ENCODE data around the gene PPP2R3C. TPM values are rescaled to one million over a fixed set of nuclear protein-coding genes. Genes with fewer than 3 reads are reported as not detected.

The PPP2R3C gene
- total RNA-seq, 6 donors from 2014 or later, result 14.6 to 26.2 (median 21.1) TPM

DNA sequence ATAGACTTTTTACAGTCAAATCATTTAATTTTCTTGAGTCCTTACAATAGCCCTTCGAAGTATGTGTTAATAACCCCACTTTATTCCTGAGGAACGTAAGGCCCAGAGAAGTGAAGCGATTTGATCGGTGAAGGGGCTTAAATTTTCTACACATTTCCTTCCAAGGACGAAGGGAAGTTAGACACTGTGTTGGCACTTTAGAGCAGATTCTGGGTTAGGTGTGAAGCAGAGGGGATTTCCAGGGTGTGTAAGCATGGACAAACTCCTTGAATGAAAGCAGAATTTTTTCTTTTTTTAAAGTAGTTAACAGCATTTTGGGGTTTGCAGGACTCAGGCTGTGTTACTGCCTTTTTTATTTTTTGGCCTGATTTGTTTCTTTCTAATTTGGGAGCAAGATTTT lies 39.4 kb upstream of the PPP2R3C start:
- peaks cover 13 to 21% (median 16%) of the 10 kb centered on the region in 4 donors for H3K4me1 ChIP-seq
- H3K27me3 ChIP-seq, result no peaks in the 10 kb centered on the region
- DNase-seq, result no peak
- WGBS, 2 donors, result 46 to 60% methylated on average over 5 of the region's 5 CpGs
- no peak for ATAC-seq (ENCODE audit: low FRiP score in 2 of 2)
- no peaks in the 10 kb centered on the region for H3K9me3 ChIP-seq
- no peak overlapping the region for H3K4me3 ChIP-seq
- no peak overlapping the region for H3K27ac ChIP-seq
- TF ChIP-seq POLR2AphosphoS5 (IDR thresholded peaks at IDR 0.05) (no peak), EP300 (IDR thresholded peaks at IDR 0.05) (no peak), POLR2A (IDR thresholded peaks at IDR 0.05) (no peak)
- TF ChIP-seq, protein P1, sequence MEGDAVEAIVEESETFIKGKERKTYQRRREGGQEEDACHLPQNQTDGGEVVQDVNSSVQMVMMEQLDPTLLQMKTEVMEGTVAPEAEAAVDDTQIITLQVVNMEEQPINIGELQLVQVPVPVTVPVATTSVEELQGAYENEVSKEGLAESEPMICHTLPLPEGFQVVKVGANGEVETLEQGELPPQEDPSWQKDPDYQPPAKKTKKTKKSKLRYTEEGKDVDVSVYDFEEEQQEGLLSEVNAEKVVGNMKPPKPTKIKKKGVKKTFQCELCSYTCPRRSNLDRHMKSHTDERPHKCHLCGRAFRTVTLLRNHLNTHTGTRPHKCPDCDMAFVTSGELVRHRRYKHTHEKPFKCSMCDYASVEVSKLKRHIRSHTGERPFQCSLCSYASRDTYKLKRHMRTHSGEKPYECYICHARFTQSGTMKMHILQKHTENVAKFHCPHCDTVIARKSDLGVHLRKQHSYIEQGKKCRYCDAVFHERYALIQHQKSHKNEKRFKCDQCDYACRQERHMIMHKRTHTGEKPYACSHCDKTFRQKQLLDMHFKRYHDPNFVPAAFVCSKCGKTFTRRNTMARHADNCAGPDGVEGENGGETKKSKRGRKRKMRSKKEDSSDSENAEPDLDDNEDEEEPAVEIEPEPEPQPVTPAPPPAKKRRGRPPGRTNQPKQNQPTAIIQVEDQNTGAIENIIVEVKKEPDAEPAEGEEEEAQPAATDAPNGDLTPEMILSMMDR (IDR thresholded peaks at IDR 0.05), result no peak
- peaks cover 0 to 7% (median 3%) of the 10 kb centered on the region in 4 donors for H3K36me3 ChIP-seq

- Histone ChIP-seq H3K4me1 (peaks cover 20 to 27% (median 23%) of the 10 kb centered on the region in 4 donors), H3K4me3 (no peak overlapping the region), H3K27ac (peak overlapping the region in 1 of 4 donors; percentile 70), H3K27me3 (no peaks in the 10 kb centered on the region), H3K36me3 (peaks cover 0 to 7% (median 3%) of the 10 kb centered on the region in 4 donors), H3K9me3 (no peaks in the 10 kb centered on the region)
- DNase-seq (no peak), ATAC-seq (ENCODE audit: low FRiP score in 2 of 2) (no peak)
- 42 to 46% methylated on average over 6 of the region's 6 CpGs for WGBS, 2 donors
- TF ChIP-seq, protein P1 (IDR thresholded peaks at IDR 0.05), result no peak
- no peak for TF ChIP-seq POLR2A (IDR thresholded peaks at IDR 0.05)
- TF ChIP-seq POLR2AphosphoS5 (IDR thresholded peaks at IDR 0.05), result peak in 1 of 2 donors; percentile 55
- TF ChIP-seq EP300 (IDR thresholded peaks at IDR 0.05), result peak in 3 of 4 donors; percentile 6 to 95 (median 33)
Measured at GRCh38 chr14:35159742-35160409, 38.1 kb upstream of the PPP2R3C start.

DNA sequence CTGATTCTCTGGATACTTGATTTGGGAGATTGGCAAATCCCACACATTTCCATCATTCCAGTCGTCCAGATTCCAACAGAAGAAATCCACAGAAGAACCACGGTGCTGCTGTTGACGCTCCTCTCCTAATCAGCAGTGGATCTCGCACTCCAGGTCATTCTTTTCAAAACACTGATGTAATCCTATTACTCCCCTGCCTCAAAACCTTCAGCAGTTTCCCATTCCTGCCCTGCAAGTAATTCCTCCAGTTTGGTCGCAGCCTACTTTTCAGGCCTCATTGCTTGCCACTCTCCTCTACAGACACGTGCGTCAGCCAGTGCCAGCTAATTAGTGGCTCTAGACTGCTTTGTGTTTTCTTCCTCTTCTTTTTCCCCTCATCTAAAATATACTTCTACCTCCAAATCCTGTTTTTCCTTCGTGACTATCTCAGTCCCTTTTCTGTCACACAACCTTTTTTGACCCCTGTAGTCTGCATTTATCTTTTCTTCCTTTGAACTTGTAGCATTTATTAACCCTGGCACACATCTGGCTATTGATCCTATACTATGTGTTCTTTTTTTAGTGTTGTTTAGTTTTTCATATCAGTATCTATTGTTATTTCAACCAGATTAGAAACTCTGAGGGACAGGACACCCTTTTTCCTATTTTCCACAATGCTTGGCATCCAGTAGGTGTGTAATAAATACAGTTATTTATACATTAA lies 37.3 kb upstream of the PPP2R3C start:
- WGBS, 2 donors, result 84 to 85% methylated on average over 8 of the region's 8 CpGs
- DNase-seq (no peak), ATAC-seq (ENCODE audit: low FRiP score in 2 of 2) (no peak)
- Histone ChIP-seq H3K4me1 (peaks cover 20 to 27% (median 23%) of the 10 kb centered on the region in 4 donors), H3K9me3 (no peaks in the 10 kb centered on the region), H3K36me3 (peaks cover 0 to 7% (median 3%) of the 10 kb centered on the region in 4 donors), H3K4me3 (no peak overlapping the region), H3K27ac (no peak overlapping the region), H3K27me3 (no peaks in the 10 kb centered on the region)
- TF ChIP-seq, protein P1 (IDR thresholded peaks at IDR 0.05), result no peak
- TF ChIP-seq EP300 (IDR thresholded peaks at IDR 0.05) (no peak), POLR2A (IDR thresholded peaks at IDR 0.05) (no peak), POLR2AphosphoS5 (IDR thresholded peaks at IDR 0.05) (no peak)

DNA sequence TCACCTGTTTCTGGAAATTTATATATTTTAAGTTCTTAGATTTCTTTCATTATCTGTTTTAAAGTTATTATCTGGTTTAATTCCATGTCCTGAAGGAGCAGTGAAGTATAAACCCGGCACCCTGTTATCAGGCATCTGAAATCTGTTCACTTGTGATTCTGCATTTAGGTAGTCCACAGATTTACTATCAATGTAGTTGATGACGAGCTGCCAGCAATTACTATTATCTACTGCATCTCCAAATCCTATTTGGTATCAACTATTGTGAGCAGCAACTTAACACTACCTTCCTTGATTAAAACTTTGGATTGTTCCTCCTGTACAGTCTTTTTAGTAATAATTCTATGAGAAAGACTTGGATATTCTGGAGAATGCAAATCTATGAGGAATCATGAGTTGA lies 36.7 kb upstream of the PPP2R3C start:
- H3K4me1 ChIP-seq, result peaks cover 20 to 31% (median 23%) of the 10 kb centered on the region in 4 donors
- no peak for TF ChIP-seq EP300 (IDR thresholded peaks at IDR 0.05)
- TF ChIP-seq POLR2AphosphoS5 (IDR thresholded peaks at IDR 0.05), result no peak
- TF ChIP-seq, protein P1 (IDR thresholded peaks at IDR 0.05), result no peak
- no peak for TF ChIP-seq POLR2A (IDR thresholded peaks at IDR 0.05)
- peaks cover 0 to 7% (median 3%) of the 10 kb centered on the region in 4 donors for H3K36me3 ChIP-seq
- H3K27me3 ChIP-seq, result no peaks in the 10 kb centered on the region
- no peak for DNase-seq
- no peak for ATAC-seq (ENCODE audit: low FRiP score in 2 of 2)
- no peaks in the 10 kb centered on the region for H3K9me3 ChIP-seq
- no peak overlapping the region for H3K4me3 ChIP-seq
- whole genome bisulfite sequencing, 2 donors, result 86 to 97% methylated on average over 2 of the region's 2 CpGs
- no peak overlapping the region for H3K27ac ChIP-seq

Data from upper lobe of left lung (tissue), 6 donors.